Cardiac fibroblast (primary cell): ENCODE results near the gene CD72.

Experiments
- DNase-seq, 2 donors: peaks; one replicate each; pipeline versions ENCODE4 v3.0.0 to v3.0.0-alpha.2; 2010; ENCODE audit warnings: low read depth in 2 of 2
- H3K4me3 ChIP-seq, 2 donors: replicated peaks in 1 of 2; 1 replicate in 1 of 2; 2 replicates in 1 of 2; pipeline ENCODE4 v1.5.1; 2011; ENCODE audit warnings: low read depth in 2 of 2, low read length in 2 of 2, mild to moderate bottlenecking in 2 of 2, moderate library complexity in 1 of 2
- CTCF ChIP-seq: IDR thresholded peaks from one replicate; pipeline ENCODE4 v1.5.1; 2011; ENCODE audit warnings: low read depth, mild to moderate bottlenecking, low read length, inconsistent platforms

Gene CD72

DNA sequence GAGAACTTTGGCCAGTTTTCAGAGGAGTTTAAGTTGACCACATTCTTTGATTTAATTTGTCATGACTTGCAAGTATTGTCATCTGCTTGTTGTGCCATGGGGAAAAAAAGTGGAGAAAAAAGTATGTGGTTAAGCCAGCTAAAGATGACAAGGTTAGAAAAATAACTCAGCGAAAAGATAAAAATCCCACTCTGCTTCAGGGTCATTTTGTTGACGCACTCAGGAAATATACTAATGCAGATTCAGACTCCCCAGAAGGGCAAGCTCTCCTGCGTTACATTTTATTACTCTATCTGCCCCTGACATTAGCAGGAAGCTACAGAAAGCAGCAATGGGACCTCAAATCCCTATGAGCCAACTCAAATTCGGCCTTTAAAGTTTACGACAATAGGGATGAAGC lies 40.7 kb downstream of the CD72 start:
- TF ChIP-seq CTCF, result no peak
- H3K4me3 ChIP-seq, result no peak overlapping the region
- no peak for DNase-seq

- no peak overlapping the region for H3K4me3 ChIP-seq
- DNase-seq, result no peak
- TF ChIP-seq CTCF, result no peak
Observed at GRCh38 chr9:35575478-35575877, 42.7 kb downstream of the CD72 start.

DNA sequence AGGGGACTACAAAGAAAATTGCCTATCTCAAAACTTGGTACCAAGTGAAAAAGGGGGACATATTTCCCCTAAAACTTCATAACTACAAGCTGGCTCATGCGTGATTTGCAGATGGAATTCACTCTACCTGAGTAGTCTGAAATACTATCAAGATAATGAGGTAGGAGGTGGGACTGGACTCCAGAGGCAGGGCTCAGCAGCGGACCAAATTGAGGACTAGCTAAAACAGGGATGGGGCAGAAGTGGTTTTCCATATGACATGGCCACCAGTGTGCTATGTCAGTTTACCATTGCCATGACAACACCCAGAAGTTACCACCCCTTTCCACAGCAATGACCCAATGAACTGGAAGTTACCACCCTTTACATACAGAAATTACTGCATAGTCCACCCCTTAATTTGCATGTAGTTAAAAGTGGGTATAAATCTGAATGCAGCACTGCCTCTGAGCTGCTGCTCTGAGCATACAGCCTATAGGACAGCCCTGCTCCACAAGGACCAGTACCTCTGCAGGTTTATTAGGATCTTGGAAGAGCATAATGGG lies 43.6 kb downstream of the CD72 start:
- H3K4me3 ChIP-seq, result no peak overlapping the region
- DNase-seq, result no peak
- no peak for TF ChIP-seq CTCF

DNA sequence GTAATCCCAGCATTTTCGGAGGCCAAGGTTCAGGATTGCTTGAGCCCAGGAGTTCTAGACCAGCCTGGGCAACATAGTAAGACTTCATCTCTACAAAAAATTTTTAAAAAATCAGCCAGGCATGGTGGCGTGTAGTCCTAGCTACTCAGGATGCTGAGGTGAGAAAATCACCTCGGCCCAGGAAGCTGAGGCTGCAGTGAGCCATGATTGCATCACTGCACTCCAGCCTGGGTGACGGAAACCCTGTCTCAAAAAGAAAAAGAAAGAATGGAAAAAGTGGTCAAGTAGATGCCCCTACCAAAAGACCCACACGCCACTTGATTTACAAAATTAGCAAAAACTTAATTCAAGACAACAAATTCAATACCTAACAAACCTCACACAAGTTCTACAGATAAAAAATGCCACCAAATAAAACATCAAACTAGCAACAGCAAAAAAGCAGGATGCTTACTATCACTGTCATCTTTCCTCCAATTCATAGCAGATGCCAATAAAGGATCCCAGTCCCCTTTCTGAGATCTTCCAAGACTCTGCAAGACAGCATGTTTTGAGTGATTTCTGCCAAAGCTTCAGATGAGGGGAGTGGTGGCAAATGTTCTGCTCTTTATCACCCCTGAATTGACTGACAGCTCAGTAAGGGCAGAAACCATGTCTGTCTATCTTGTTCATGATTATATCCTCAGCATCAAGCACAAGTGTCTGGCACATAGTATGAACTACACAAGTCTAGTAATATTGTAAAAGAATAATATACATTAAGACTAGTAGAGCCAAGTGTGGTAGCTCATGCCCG lies 47.3 kb downstream of the CD72 start:
- no peak overlapping the region for H3K4me3 ChIP-seq
- DNase-seq, result peak in 1 of 2 donors; percentile 20
- TF ChIP-seq CTCF, result no peak

DNA sequence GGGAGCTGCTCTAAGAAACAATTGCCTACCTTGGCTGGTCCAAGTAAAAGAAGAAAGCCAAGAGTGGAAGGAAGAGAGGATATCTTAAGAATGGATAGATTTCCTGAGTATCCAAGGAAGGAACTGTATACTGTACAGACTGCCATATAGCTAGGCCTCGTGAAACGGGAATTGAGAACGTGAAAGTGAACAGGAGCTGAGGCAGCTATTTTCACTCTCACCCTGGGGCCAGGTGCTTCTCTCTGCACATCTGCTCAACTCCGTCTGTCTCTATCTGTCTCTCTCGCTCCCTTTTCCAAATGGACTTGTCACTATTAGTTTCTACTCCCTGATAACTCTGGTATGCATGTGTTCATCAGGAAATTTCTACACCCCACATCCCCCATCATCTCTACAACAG lies 49.0 kb downstream of the CD72 start:
- H3K4me3 ChIP-seq, result no peak overlapping the region
- TF ChIP-seq CTCF, result no peak
- no peak for DNase-seq

GRCh38 chr9:35568196-35568595 lies 50.0 kb downstream of the CD72 start:
- DNase-seq, result peak in 1 of 2 donors; percentile 7
- no peak for TF ChIP-seq CTCF
- H3K4me3 ChIP-seq, result no peak overlapping the region

DNA sequence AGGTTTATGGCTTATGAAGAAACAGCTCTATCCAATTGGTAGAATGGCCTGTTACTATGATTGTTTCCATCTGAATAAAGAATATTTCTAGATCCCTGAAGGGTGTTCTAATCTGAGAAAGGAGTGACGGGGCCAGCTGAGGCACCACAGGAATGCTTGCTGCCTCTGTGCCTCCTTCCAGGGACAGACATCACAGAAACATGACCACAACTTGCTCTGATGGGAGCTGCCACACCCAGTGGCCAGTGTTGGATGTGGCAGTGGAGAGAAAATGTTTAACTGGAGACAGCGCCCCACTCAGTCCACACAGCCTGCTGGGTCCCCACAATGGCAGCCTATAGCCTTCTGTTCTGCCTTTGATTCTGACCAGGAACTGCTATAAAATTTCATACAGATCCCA lies 51.8 kb downstream of the CD72 start:
- peak; percentile 7 for TF ChIP-seq CTCF
- no peak overlapping the region for H3K4me3 ChIP-seq
- DNase-seq, result peak; percentile 24 to 30
